AG08396 (cell line): ENCODE data around the gene DEXI.

Experiments
- DNase-seq: peaks from one replicate; pipeline ENCODE4 v3.0.0; 2012; ENCODE audit warnings: low spot score, mixed read lengths

The DEXI gene

GRCh38 chr16:10892782-10893318, 49.4 kb downstream of the DEXI start:
- no peak for DNase-seq

GRCh38 chr16:10889855-10890254, 52.4 kb downstream of the DEXI start:
- DNase-seq = no peak

- DNase-seq = no peak
Observed at GRCh38 chr16:10888320-10888937, 53.8 kb downstream of the DEXI start.

GRCh38 chr16:10885246-10885645, 57.0 kb downstream of the DEXI start:
- DNase-seq = no peak

- no peak for DNase-seq
Observed at GRCh38 chr16:10883004-10883403, 59.3 kb downstream of the DEXI start.

- DNase-seq = no peak
Observed at GRCh38 chr16:10881479-10882030, 60.7 kb downstream of the DEXI start.

- no peak for DNase-seq
Observed at GRCh38 chr16:10880594-10881452, 61.4 kb downstream of the DEXI start.

GRCh38 chr16:10879681-10880589, 62.3 kb downstream of the DEXI start:
- no peak for DNase-seq
